Activated T-helper 1 cell treated with anti-CD3 and anti-CD28 coated beads, Interleukin-12 subunit alpha, Interleukin-12 subunit beta, Interleukin-2, Interleukin-4 antibody, amounts not matched to agents 30 ng/mL and 10 ng/mL and 1 ng/mL, durations not matched to agents 14 hours and 24 hours and 36 hours (primary cell): Measurements from ENCODE around the gene IQSEC2. TPM values are rescaled to one million over a fixed set of nuclear protein-coding genes. Genes with fewer than 3 reads are reported as not detected.
A peak's percentile ranks its signal among the peaks of the same experiment; 100 is the strongest.

Experiments
- DNase-seq: peaks from one replicate; pipeline ENCODE4 v3.0.0; 2021; ENCODE audit warnings: low spot score
- H3K27ac Mint-ChIP-seq: one replicate; pipeline ENCODE4 v1.8.0; 2021; ENCODE audit warnings: mild to moderate bottlenecking, mixed read lengths
- H3K27me3 Mint-ChIP-seq: one replicate; pipeline ENCODE4 v1.8.0; 2022; ENCODE audit warnings: mild to moderate bottlenecking, moderate library complexity, mixed read lengths; ENCODE audit not compliant: insufficient read depth
- H3K36me3 Mint-ChIP-seq: one replicate; pipeline ENCODE4 v1.8.0; 2021; ENCODE audit warnings: low read depth, mixed read lengths
- H3K4me1 Mint-ChIP-seq: one replicate; pipeline ENCODE4 v1.8.0; 2021; ENCODE audit warnings: low read depth, mixed read lengths
- H3K4me3 Mint-ChIP-seq: one replicate; pipeline ENCODE4 v1.8.0; 2021; ENCODE audit warnings: mild to moderate bottlenecking, moderate library complexity, mixed read lengths
- H3K9me3 Mint-ChIP-seq: one replicate; pipeline ENCODE4 v1.8.0; 2021; ENCODE audit warnings: mixed read lengths
- intact Hi-C: fragments of 100-400 bp; cut with micrococcal nuclease; formaldehyde crosslinking; loops from one replicate; pipeline ENCODE4 v1.15.1; 2024
- total RNA-seq: library from RNA; stranded (reverse); gene quantifications from 2 replicates; pipeline ENCODE4 v1.2.3, GENCODE V29; 2022

IQSEC2 gene
- total RNA-seq, 1 donor from 2014 or later: 0.26 TPM

GRCh38 chrX:53316860-53317237 lies 35.5 kb upstream of the IQSEC2 start:
- Mint-ChIP-seq H3K4me3 (no peak overlapping the region), H3K36me3 (no peaks in the 10 kb centered on the region), H3K27me3 (peaks cover 28% of the 10 kb centered on the region), H3K4me1 (peaks cover 13% of the 10 kb centered on the region), H3K27ac (no peak overlapping the region), H3K9me3 (no peaks in the 10 kb centered on the region)
- intact Hi-C loops: loop anchor here (1.0 to 10.0 kb wide), 5 partner anchors 58 to 1740 kb away; no protein-coding TSS in a partner anchor
- DNase-seq: no peak

GRCh38 chrX:53316111-53316859 lies 34.9 kb upstream of the IQSEC2 start:
- Mint-ChIP-seq H3K27me3 (peaks cover 24% of the 10 kb centered on the region), H3K9me3 (no peaks in the 10 kb centered on the region)
- intact Hi-C loops: loop anchor here (5.0 to 10.0 kb wide), 3 partner anchors 59 to 1741 kb away; no protein-coding TSS in a partner anchor

GRCh38 chrX:53313728-53314105 lies 32.3 kb upstream of the IQSEC2 start:
- intact Hi-C loops: loop anchor here (1.0 to 10.0 kb wide), 5 partner anchors 61 to 221 kb away; no protein-coding TSS in a partner anchor
- peaks cover 16% of the 10 kb centered on the region for H3K27me3 Mint-ChIP-seq
- H3K36me3 Mint-ChIP-seq: no peaks in the 10 kb centered on the region
- no peak for DNase-seq
- H3K27ac Mint-ChIP-seq: no peak overlapping the region
- no peak overlapping the region for H3K4me3 Mint-ChIP-seq
- no peaks in the 10 kb centered on the region for H3K9me3 Mint-ChIP-seq
- H3K4me1 Mint-ChIP-seq: no peaks in the 10 kb centered on the region

More at GRCh38 chrX:53316111-53316859, 34.9 kb upstream of the IQSEC2 start:
- Mint-ChIP-seq H3K4me3 (no peak overlapping the region), H3K27ac (no peak overlapping the region), H3K4me1 (peaks cover 8% of the 10 kb centered on the region), H3K36me3 (no peaks in the 10 kb centered on the region)
- DNase-seq: no peak

GRCh38 chrX:53312946-53313727 lies 31.8 kb upstream of the IQSEC2 start:
- Mint-ChIP-seq H3K36me3 (no peaks in the 10 kb centered on the region), H3K4me3 (no peak overlapping the region), H3K4me1 (no peaks in the 10 kb centered on the region), H3K27me3 (peaks cover 11% of the 10 kb centered on the region), H3K9me3 (no peaks in the 10 kb centered on the region), H3K27ac (no peak overlapping the region)
- peak; percentile 37 for DNase-seq
- intact Hi-C loops: loop anchor here (1.0 to 10.0 kb wide), 5 partner anchors 62 to 222 kb away; no protein-coding TSS in a partner anchor

- no peak for DNase-seq
- no peaks in the 10 kb centered on the region for H3K4me1 Mint-ChIP-seq
- no peaks in the 10 kb centered on the region for H3K36me3 Mint-ChIP-seq
- no peak overlapping the region for H3K27ac Mint-ChIP-seq
- H3K27me3 Mint-ChIP-seq: peaks cover 3% of the 10 kb centered on the region
- H3K9me3 Mint-ChIP-seq: no peaks in the 10 kb centered on the region
- intact Hi-C loops: loop anchor here (10.0 kb wide), 2 partner anchors 65 to 225 kb away; no protein-coding TSS in a partner anchor
- H3K4me3 Mint-ChIP-seq: no peak overlapping the region
Measured at GRCh38 chrX:53309837-53310236, 28.5 kb upstream of the IQSEC2 start.

- H3K36me3 Mint-ChIP-seq: no peaks in the 10 kb centered on the region
- H3K9me3 Mint-ChIP-seq: no peaks in the 10 kb centered on the region
- H3K4me1 Mint-ChIP-seq: no peaks in the 10 kb centered on the region
- intact Hi-C loops: no loop called here
- no peak for DNase-seq
- no peak overlapping the region for H3K4me3 Mint-ChIP-seq
- H3K27me3 Mint-ChIP-seq: no peaks in the 10 kb centered on the region
- H3K27ac Mint-ChIP-seq: no peak overlapping the region
Measured at GRCh38 chrX:53308836-53309235, 27.5 kb upstream of the IQSEC2 start.

GRCh38 chrX:53305996-53306937 lies 24.9 kb upstream of the IQSEC2 start:
- DNase-seq: no peak
- no peaks in the 10 kb centered on the region for H3K4me1 Mint-ChIP-seq
- H3K27ac Mint-ChIP-seq: no peak overlapping the region
- H3K9me3 Mint-ChIP-seq: no peaks in the 10 kb centered on the region
- H3K27me3 Mint-ChIP-seq: no peaks in the 10 kb centered on the region
- H3K4me3 Mint-ChIP-seq: no peak overlapping the region
- intact Hi-C loops: no loop called here
- no peaks in the 10 kb centered on the region for H3K36me3 Mint-ChIP-seq

- no peak overlapping the region for H3K4me3 Mint-ChIP-seq
Measured at GRCh38 chrX:53305219-53305995, 24.0 kb upstream of the IQSEC2 start.

GRCh38 chrX:53303195-53303594 lies 21.8 kb upstream of the IQSEC2 start:
- DNase-seq: no peak
- intact Hi-C loops: no loop called here
- Mint-ChIP-seq H3K27ac (no peak overlapping the region), H3K27me3 (no peaks in the 10 kb centered on the region), H3K9me3 (no peaks in the 10 kb centered on the region), H3K4me3 (no peak overlapping the region), H3K36me3 (no peaks in the 10 kb centered on the region), H3K4me1 (no peaks in the 10 kb centered on the region)

More at GRCh38 chrX:53305219-53305995, 24.0 kb upstream of the IQSEC2 start:
- Mint-ChIP-seq H3K27me3 (no peaks in the 10 kb centered on the region), H3K9me3 (no peaks in the 10 kb centered on the region), H3K36me3 (no peaks in the 10 kb centered on the region), H3K4me1 (no peaks in the 10 kb centered on the region), H3K27ac (no peak overlapping the region)
- DNase-seq: no peak
- intact Hi-C loops: no loop called here

- intact Hi-C loops: no loop called here
- Mint-ChIP-seq H3K4me1 (no peaks in the 10 kb centered on the region), H3K27me3 (no peaks in the 10 kb centered on the region), H3K27ac (no peak overlapping the region), H3K36me3 (no peaks in the 10 kb centered on the region), H3K9me3 (no peaks in the 10 kb centered on the region), H3K4me3 (no peak overlapping the region)
- DNase-seq: no peak
Measured at GRCh38 chrX:53300157-53300556, 18.8 kb upstream of the IQSEC2 start.

GRCh38 chrX:53294024-53294648 lies 12.8 kb upstream of the IQSEC2 start:
- intact Hi-C loops: no loop called here
- Mint-ChIP-seq H3K9me3 (no peaks in the 10 kb centered on the region), H3K4me3 (no peak overlapping the region), H3K27ac (no peak overlapping the region), H3K27me3 (no peaks in the 10 kb centered on the region), H3K36me3 (no peaks in the 10 kb centered on the region), H3K4me1 (no peaks in the 10 kb centered on the region)
- no peak for DNase-seq
